Large intestine (tissue), 3 donors: ENCODE measurements around the gene SH3RF3. TPM values are rescaled to one million over a fixed set of nuclear protein-coding genes. Genes with fewer than 3 reads are reported as not detected.

Experiments used
- DNase-seq, 2 donors: peaks; one replicate each; pipeline versions ENCODE4 v3.0.0 to v3.0.0-alpha.2; 2013
- H3K27ac ChIP-seq: one replicate; pipeline ENCODE4 v1.5.1; 2013; ENCODE audit warnings: low read length
- H3K27me3 ChIP-seq: 2 replicates; pipeline ENCODE4 v1.6.1; 2013; ENCODE audit warnings: low read length; ENCODE audit not compliant: control insufficient read depth, insufficient read depth
- H3K36me3 ChIP-seq: 2 replicates; pipeline ENCODE4 v1.6.1; 2013; ENCODE audit warnings: low read length; ENCODE audit not compliant: control insufficient read depth, insufficient read depth
- H3K4me1 ChIP-seq: one replicate; pipeline ENCODE4 v1.6.1; 2013; ENCODE audit warnings: low read length; ENCODE audit not compliant: control insufficient read depth, insufficient read depth
- H3K4me3 ChIP-seq: one replicate; pipeline ENCODE4 v1.5.1; 2013; ENCODE audit warnings: low read length
- H3K9me3 ChIP-seq: one replicate; pipeline ENCODE4 v1.6.1; 2013; ENCODE audit warnings: mild to moderate bottlenecking, low read depth, low read length, moderate library complexity; ENCODE audit not compliant: control insufficient read depth
- WGBS: methylation state at CpG from one replicate; pipeline ENCODE4 v1.1.5; 2013; ENCODE audit warnings: low lambda C conversion rate; ENCODE audit not compliant: insufficient coverage; 5-methylcytosine and 5-hydroxymethylcytosine counted together
- polyA plus RNA-seq: library from polyadenylated mRNA; unstranded; fragments of 120-200 nt; gene quantifications from one replicate; pipeline ENCODE4 v1.2.1, GENCODE V29; 2013

Gene SH3RF3
- polyA plus RNA-seq, 1 donor = 3.0 TPM

- Histone ChIP-seq H3K27ac (no peak overlapping the region), H3K27me3 (no peaks in the 10 kb centered on the region), H3K4me3 (no peak overlapping the region), H3K36me3 (no peaks in the 10 kb centered on the region), H3K4me1 (peaks cover 6% of the 10 kb centered on the region), H3K9me3 (no peaks in the 10 kb centered on the region)
- 83% methylated on average over 2 of the region's 20 CpGs for WGBS
- DNase-seq = peak in 1 of 2 donors; percentile 69
Observed at GRCh38 chr2:109516445-109517117, 387.6 kb downstream of the SH3RF3 start.

DNA sequence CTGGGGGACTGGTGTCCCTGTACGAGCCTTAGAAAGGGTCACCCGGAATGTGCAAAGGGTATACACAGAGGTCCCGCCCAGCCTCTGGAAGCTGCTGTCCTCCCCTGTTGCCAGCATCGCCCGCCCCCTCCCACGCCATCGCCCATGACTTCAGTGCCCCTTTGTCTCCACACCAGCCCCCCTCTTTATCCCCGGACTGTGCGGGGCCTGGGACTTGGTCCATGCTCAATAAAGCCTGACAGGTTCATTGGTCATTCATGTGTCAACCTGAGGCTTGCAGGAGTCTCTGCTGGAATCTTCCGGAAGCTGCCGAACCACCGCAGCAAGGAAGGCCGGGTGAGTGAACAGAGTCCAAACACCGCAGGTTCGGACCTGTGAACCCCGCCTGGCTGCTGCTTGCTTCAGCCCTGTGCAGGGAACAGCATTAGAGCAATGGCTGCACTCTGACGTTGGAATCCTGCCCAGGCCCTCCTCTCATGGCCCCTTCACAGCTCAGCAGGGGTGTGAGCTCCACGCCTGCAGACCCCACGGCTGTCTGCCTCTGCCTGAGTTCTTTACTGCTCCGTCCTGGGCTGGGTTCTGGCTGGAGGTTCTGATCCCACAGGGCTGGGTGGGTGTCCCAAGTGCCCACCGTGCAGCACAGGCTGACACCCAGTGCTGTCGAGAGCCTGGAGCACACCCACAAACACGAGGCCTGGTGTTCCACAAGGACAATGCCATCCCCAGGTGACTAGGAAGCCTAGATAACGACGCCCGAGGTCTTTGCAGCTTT lies 388.3 kb downstream of the SH3RF3 start:
- Histone ChIP-seq H3K27ac (no peak overlapping the region), H3K4me3 (no peak overlapping the region), H3K4me1 (peaks cover 9% of the 10 kb centered on the region), H3K36me3 (no peaks in the 10 kb centered on the region), H3K9me3 (no peaks in the 10 kb centered on the region), H3K27me3 (no peaks in the 10 kb centered on the region)
- no peak for DNase-seq
- WGBS = no CpG with 5 or more reads among the region's 26 CpGs

GRCh38 chr2:109519513-109519912 lies 390.5 kb downstream of the SH3RF3 start:
- Histone ChIP-seq H3K27me3 (no peaks in the 10 kb centered on the region), H3K27ac (no peak overlapping the region), H3K9me3 (no peaks in the 10 kb centered on the region), H3K36me3 (no peaks in the 10 kb centered on the region), H3K4me1 (peaks cover 5% of the 10 kb centered on the region), H3K4me3 (no peak overlapping the region)
- WGBS = no CpG with 5 or more reads among the region's 4 CpGs
- DNase-seq = no peak

DNA sequence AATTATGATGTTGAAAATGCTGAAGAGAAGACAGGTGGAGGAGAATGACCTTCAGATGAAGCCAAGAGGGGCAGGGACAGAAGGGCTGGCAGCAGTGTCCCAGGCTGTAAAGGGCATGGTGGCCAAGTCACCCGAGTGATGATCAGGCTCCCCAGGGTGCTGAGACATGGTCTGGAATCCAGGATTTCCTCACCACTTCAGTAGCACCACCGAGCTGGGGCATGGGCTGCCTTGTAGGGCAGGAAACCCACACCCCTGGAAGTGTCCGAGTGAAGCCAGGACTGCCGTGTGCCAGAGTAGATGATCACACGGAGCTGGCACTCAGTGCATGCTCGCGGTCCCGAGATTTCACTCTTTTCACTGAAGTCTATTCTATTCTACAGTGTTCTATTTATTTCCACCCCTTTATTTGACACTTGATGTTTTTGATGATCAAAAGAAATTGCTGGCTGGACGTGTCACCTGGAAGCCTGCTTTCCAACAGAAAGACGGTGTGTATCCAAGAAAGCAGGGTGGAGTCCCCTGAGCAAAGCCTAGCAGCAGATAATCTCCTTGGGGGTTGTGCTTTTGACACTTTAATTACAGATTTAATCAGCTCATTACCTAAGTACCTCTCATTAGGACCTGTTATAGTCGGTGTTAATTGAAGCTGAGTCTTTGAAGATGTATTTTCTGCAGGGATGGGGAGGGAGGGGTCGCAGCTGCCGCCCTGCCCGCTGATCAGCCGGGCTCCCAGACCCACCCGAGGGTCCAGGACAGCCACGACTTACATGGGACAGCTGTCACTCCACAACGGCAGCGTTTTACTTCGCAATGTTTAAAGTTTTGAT lies 392.4 kb downstream of the SH3RF3 start:
- no peaks in the 10 kb centered on the region for H3K27me3 ChIP-seq
- DNase-seq = no peak
- no peaks in the 10 kb centered on the region for H3K9me3 ChIP-seq
- H3K4me3 ChIP-seq = no peak overlapping the region
- H3K27ac ChIP-seq = no peak overlapping the region
- no peaks in the 10 kb centered on the region for H3K36me3 ChIP-seq
- 0% methylated on average over 3 of the region's 20 CpGs for WGBS
- H3K4me1 ChIP-seq = peaks cover 4% of the 10 kb centered on the region

DNA sequence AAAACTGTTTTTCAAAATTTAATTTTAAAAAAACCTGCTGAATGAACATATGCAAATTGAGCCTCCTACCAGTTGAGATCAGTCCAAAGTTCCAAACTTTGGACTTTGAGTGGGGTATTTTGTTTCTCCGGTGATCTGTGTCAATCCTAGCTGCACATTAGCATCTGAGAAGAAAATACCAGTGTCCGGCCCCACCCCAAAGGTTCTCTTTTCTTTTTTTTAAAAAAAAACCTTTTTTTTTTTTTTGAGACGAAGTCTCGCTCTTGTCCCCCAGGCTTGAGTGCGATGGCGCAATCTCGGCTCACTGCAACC lies 393.0 kb downstream of the SH3RF3 start:
- peak; percentile 35 to 70 for DNase-seq
- H3K4me1 ChIP-seq = peaks cover 4% of the 10 kb centered on the region
- H3K27me3 ChIP-seq = no peaks in the 10 kb centered on the region
- H3K36me3 ChIP-seq = no peaks in the 10 kb centered on the region
- no CpG with 5 or more reads among the region's 7 CpGs for WGBS
- no peaks in the 10 kb centered on the region for H3K9me3 ChIP-seq
- no peak overlapping the region for H3K27ac ChIP-seq
- no peak overlapping the region for H3K4me3 ChIP-seq

- no peaks in the 10 kb centered on the region for H3K36me3 ChIP-seq
- WGBS = no CpG with 5 or more reads among the region's 6 CpGs
- no peak overlapping the region for H3K27ac ChIP-seq
- H3K9me3 ChIP-seq = no peaks in the 10 kb centered on the region
- H3K4me3 ChIP-seq = no peak overlapping the region
- no peak for DNase-seq
- H3K4me1 ChIP-seq = peaks cover 4% of the 10 kb centered on the region
- H3K27me3 ChIP-seq = no peaks in the 10 kb centered on the region
Observed at GRCh38 chr2:109523121-109523520, 394.1 kb downstream of the SH3RF3 start.

- Histone ChIP-seq H3K36me3 (no peaks in the 10 kb centered on the region), H3K9me3 (no peaks in the 10 kb centered on the region), H3K27me3 (no peaks in the 10 kb centered on the region), H3K4me3 (no peak overlapping the region), H3K4me1 (peaks cover 4% of the 10 kb centered on the region), H3K27ac (no peak overlapping the region)
- peak in 1 of 2 donors; percentile 33 for DNase-seq
- no CpG with 5 or more reads among the region's 13 CpGs for WGBS
Observed at GRCh38 chr2:109523536-109524361, 394.7 kb downstream of the SH3RF3 start.

GRCh38 chr2:109525836-109526235 lies 396.8 kb downstream of the SH3RF3 start:
- peaks cover under 1% of the 10 kb centered on the region for H3K27me3 ChIP-seq
- H3K9me3 ChIP-seq = no peaks in the 10 kb centered on the region
- no CpG with 5 or more reads among the region's 4 CpGs for WGBS
- no peak overlapping the region for H3K4me3 ChIP-seq
- no peak overlapping the region for H3K27ac ChIP-seq
- no peak for DNase-seq
- H3K36me3 ChIP-seq = no peaks in the 10 kb centered on the region
- peaks cover 4% of the 10 kb centered on the region for H3K4me1 ChIP-seq

GRCh38 chr2:109526442-109526970 lies 397.5 kb downstream of the SH3RF3 start:
- H3K4me1 ChIP-seq = peaks cover 4% of the 10 kb centered on the region
- no peak overlapping the region for H3K4me3 ChIP-seq
- no peak for DNase-seq
- peaks cover 2% of the 10 kb centered on the region for H3K27me3 ChIP-seq
- no peaks in the 10 kb centered on the region for H3K9me3 ChIP-seq
- no peak overlapping the region for H3K27ac ChIP-seq
- H3K36me3 ChIP-seq = no peaks in the 10 kb centered on the region
- no CpG with 5 or more reads among the region's 11 CpGs for WGBS
